Activated naive CD8-positive, alpha-beta T cell treated with anti-CD3 and anti-CD28 coated beads, Interleukin-2, amount 50 U/mL, for 24 hours (primary cell): ENCODE results near the gene PLAGL1.

Experiments used
- ATAC-seq: fragments of 150-1000 bp; cut with Tn5 transposase; one replicate; pipeline ENCODE4 v1.10.0; 2021
- DNase-seq: peaks from one replicate; pipeline ENCODE4 v3.0.0; 2021
- H3K27ac Mint-ChIP-seq: one replicate; pipeline ENCODE4 v1.8.0; 2021; ENCODE audit warnings: mild to moderate bottlenecking, mixed read lengths
- H3K27me3 Mint-ChIP-seq: one replicate; pipeline ENCODE4 v1.8.0; 2021; ENCODE audit warnings: mixed read lengths
- H3K36me3 Mint-ChIP-seq: one replicate; pipeline ENCODE4 v1.8.0; 2021; ENCODE audit warnings: low read depth, mixed read lengths
- H3K4me1 Mint-ChIP-seq: one replicate; pipeline ENCODE4 v1.8.0; 2021; ENCODE audit warnings: mixed read lengths
- H3K4me3 Mint-ChIP-seq: one replicate; pipeline ENCODE4 v1.8.0; 2021; ENCODE audit warnings: mild to moderate bottlenecking, moderate library complexity, mixed read lengths
- H3K9me3 Mint-ChIP-seq: one replicate; pipeline ENCODE4 v1.8.0; 2021; ENCODE audit warnings: mixed read lengths

PLAGL1 gene

DNA sequence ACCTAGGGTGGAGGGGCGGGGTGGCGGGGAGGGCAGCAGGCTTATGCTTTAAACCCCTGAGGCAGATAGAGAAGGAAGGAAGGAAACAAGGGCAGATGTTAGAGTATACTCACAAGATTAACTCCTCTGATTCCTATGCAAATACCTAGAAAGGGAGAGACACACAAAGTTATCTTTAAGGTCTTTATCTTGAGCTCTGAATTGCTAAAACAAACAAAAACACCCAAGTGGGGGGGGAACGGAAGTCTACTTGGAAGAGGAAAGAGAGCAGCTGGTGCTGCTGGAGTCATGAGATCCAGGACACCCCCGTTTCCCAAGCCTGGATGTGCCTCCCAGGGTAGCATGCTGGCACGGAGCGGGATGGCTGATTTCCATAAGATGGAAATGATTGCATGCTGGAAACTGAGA lies 43.4 kb downstream of the PLAGL1 start:
- Mint-ChIP-seq H3K4me3 (no peak overlapping the region), H3K4me1 (no peaks in the 10 kb centered on the region), H3K27ac (no peak overlapping the region), H3K27me3 (no peaks in the 10 kb centered on the region), H3K36me3 (peaks cover 7% of the 10 kb centered on the region), H3K9me3 (no peaks in the 10 kb centered on the region)
- ATAC-seq (no peak), DNase-seq (no peak)

DNA sequence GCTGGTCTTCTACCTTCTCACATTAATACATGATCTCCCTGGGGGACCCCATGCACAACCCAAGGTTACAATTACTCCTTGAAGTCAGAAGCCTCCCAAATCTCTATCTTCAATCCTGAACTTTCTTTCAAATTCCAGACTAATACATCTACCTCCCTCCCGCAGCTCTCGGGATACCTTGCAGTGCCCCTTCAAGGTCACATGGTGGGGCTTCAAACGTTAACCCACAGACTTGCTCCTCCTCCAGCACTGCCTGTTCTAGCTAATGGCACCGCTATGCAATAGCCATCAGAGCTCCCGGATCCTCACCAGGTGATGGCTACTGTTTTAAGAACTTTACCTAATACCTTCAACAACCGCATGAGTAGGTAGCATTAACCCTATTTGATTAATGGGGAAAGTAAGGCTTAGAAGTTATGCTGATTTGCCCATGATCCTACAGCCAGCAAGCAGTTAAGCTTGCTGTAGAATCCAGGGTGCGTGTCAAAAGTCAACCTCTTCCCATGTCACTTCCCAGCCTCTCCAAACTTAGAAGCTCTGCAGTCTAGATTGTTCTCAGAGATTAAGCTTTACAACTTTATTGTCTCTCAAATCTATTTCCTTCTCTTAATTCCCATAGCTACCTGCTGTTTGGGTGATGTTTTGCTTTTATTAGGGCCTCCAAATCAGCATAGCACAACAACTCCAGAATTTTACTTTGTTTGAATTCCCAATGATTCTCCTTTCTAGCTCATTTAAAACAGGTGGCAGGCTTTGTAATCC lies 44.7 kb downstream of the PLAGL1 start:
- ATAC-seq (no peak), DNase-seq (no peak)
- Mint-ChIP-seq H3K27me3 (no peaks in the 10 kb centered on the region), H3K36me3 (peaks cover 7% of the 10 kb centered on the region), H3K9me3 (no peaks in the 10 kb centered on the region), H3K4me1 (no peaks in the 10 kb centered on the region), H3K4me3 (no peak overlapping the region), H3K27ac (no peak overlapping the region)

DNA sequence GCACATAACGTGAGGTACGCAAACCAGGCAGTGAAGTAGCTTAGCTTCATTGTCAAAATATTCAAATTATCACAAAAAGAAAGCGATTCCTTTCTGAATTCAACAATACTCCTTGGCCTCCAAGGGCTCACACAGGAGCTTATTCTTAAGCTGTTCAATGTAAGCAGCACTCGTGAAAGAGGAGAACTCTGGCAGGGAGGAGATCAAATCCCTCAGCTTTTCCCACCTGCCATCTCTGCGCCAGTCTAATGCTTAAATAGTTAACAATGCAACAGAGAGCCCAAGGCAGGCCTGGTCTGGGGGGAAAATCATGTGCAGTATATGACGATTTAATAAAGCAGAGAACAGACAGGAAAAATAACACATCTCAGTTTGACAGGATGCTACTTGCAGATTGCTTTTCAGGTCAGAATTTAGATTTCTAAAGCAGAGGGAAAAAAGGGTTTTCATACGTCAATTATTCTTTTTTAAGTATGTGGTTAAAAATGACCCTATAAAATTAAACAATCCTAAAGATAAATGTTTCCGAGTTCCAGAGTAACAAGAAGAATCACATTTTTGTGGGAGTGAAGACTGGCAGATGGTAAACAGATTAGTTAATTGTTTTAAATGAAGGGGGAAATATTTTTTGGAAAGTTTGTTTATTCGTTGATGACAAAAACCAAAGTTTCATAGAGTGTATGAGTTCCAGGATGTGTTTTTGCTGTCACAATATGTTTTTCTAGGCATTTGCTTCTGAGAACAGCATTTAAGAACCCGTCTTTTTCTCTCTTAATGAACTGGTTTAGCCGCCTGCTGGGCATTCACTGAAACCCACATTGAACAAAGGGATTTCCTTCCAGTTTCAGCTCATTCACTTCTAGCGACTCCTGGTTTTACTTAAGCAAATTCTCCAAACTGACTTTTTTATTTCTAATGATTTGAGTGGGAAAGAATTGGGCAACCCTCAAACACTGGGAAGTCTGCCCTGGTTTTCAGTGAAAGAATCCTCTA lies 45.9 kb downstream of the PLAGL1 start:
- H3K36me3 Mint-ChIP-seq: peaks cover 7% of the 10 kb centered on the region
- H3K27me3 Mint-ChIP-seq: no peaks in the 10 kb centered on the region
- H3K9me3 Mint-ChIP-seq: no peaks in the 10 kb centered on the region
- no peak overlapping the region for H3K4me3 Mint-ChIP-seq
- no peaks in the 10 kb centered on the region for H3K4me1 Mint-ChIP-seq
- no peak overlapping the region for H3K27ac Mint-ChIP-seq
- ATAC-seq (no peak), DNase-seq (no peak)

DNA sequence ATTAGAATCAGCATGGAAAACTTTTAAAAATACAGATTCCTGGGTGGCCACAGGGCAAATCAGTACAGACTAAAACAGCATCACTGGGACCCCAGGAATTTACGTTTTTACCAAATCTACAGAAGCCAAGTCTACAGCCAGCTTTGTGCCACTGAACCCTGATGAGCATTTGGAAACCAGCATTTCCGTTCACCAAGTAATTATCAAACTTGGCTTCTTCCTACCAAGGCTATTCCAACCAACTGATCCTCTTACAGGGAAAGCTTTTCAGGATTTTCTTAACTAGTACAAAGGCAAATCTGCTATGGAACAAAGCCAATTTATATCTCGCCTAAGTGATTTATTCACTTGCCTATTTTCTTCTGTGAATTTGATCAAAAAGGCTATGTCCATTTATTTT lies 47.0 kb downstream of the PLAGL1 start:
- H3K4me1 Mint-ChIP-seq: no peaks in the 10 kb centered on the region
- DNase-seq (no peak), ATAC-seq (no peak)
- H3K4me3 Mint-ChIP-seq: no peak overlapping the region
- H3K36me3 Mint-ChIP-seq: peaks cover 3% of the 10 kb centered on the region
- H3K27ac Mint-ChIP-seq: no peak overlapping the region
- H3K9me3 Mint-ChIP-seq: no peaks in the 10 kb centered on the region
- H3K27me3 Mint-ChIP-seq: no peaks in the 10 kb centered on the region

DNA sequence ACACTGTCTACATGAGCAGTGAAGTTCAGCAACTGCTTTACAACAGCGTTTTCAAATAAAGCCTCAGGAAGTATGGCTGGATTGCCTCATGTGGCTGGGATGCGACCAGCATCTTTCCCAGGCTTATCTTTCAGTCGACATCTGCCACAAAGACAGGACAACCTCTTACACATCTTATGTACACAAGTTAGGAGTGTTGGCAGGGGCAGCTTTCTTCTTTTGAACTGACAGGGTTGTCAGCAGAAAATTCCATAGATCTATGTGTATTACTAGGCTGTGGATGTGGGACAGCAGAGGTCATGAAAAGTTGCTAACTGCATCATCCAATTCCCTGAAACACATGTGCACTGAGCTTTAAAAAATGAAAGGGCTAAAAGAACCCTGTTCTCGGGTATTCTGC lies 48.1 kb downstream of the PLAGL1 start:
- no peak overlapping the region for H3K27ac Mint-ChIP-seq
- no peak for DNase-seq
- no peaks in the 10 kb centered on the region for H3K36me3 Mint-ChIP-seq
- H3K4me3 Mint-ChIP-seq: no peak overlapping the region
- no peaks in the 10 kb centered on the region for H3K4me1 Mint-ChIP-seq
- ATAC-seq: no peak
- no peaks in the 10 kb centered on the region for H3K9me3 Mint-ChIP-seq
- no peaks in the 10 kb centered on the region for H3K27me3 Mint-ChIP-seq

DNA sequence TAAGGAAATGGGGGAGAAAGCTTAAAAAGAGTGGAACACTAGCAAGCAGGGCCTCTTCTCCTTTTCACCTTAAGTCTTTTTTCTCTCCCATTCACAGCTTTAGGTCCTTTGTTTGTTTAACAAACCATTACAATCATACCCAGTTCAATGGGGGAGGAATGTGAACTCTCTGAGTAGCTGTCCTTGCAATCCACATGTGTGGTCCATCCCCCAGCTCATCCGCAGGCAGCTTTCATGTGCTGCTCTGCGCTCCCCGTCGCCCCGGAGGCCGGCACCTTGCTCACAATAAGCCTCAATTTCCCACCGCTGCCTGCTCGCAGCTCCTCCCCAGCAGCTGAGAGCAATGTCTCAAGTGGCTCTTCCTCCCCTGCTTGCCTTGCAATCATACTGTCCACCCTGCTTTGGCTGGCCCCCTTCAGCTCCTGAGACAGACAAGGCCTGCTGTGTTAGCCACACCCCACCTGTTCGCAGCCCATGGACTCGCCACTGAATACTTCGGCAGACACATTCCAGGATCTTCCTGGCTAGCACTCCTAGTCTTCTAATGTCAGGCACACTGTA lies 49.1 kb downstream of the PLAGL1 start:
- Mint-ChIP-seq H3K36me3 (no peaks in the 10 kb centered on the region), H3K4me3 (no peak overlapping the region), H3K9me3 (no peaks in the 10 kb centered on the region), H3K4me1 (no peaks in the 10 kb centered on the region), H3K27me3 (no peaks in the 10 kb centered on the region), H3K27ac (no peak overlapping the region)
- ATAC-seq (no peak), DNase-seq (no peak)

DNA sequence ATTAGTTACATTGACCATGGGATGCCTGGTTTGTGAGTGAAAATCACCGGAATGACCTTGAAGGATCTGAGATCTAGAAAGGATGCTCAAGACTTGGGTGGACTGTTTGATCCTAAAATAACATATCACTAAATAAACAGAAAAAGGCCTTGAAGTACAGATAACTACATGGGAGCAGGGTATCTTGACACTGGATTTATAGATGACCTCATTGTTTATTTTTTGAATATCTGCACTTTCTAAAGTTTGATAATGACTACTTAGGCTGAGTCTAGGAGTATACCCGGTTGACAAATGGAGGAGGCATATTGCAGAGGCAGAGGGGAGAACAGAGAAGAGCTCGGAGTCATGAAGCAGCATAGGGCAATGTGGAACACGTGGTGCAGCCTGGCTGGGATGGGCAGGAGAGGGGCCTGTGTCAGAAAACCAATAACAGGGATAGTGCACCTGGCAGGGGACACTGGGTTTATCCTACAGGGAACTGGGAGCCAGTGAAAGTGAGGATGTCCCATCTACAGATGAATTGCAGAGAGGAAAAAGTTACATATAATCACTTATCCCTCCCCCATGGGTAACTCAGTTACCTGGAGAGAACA lies 50.3 kb downstream of the PLAGL1 start:
- ATAC-seq: no peak
- no peaks in the 10 kb centered on the region for H3K4me1 Mint-ChIP-seq
- H3K4me3 Mint-ChIP-seq: no peak overlapping the region
- H3K27me3 Mint-ChIP-seq: no peaks in the 10 kb centered on the region
- DNase-seq: no peak
- no peaks in the 10 kb centered on the region for H3K9me3 Mint-ChIP-seq
- H3K27ac Mint-ChIP-seq: no peak overlapping the region
- H3K36me3 Mint-ChIP-seq: no peaks in the 10 kb centered on the region

DNA sequence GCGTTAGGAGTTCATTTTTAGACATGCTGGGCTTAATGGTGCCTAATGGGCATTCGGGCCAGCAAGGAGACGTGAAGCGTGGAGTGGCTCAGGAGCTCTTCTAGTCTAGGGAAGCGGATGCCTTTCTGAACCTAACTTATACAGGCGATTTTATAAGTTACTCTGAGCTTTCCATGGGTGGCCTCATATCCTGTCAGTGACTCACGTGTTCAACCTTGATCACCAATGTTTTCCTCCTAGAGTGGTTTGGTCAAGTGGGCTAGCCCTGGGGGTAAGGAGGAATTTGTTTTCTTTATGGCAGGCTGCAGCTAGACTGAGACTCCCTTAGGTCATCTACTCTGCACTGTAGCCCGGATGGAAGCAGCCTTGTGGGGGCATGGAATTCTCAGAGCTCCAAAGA lies 52.1 kb downstream of the PLAGL1 start:
- H3K27ac Mint-ChIP-seq: no peak overlapping the region
- no peaks in the 10 kb centered on the region for H3K9me3 Mint-ChIP-seq

DNA sequence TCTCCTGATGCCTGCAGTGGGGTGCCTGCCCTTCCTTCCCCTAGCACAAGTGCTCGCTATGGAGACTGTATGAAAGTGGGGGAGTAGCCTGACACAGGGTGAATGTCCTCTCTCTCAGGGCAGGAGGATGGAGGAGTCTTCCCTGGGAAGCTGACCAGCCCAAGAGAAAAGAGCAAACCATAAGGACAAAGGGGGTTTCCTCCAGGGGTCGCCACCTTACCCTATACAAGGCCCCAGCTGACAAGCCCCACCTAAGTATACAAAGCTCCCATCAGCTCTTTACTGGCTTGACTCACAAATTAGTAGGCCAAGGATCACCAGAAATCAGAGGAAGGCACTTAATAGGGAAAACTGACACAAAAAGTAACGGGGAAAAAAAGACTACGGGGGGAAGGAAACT lies 54.1 kb downstream of the PLAGL1 start:
- Mint-ChIP-seq H3K36me3 (no peaks in the 10 kb centered on the region), H3K27ac (no peak overlapping the region), H3K4me1 (no peaks in the 10 kb centered on the region), H3K9me3 (no peaks in the 10 kb centered on the region), H3K4me3 (no peak overlapping the region), H3K27me3 (no peaks in the 10 kb centered on the region)
- ATAC-seq (no peak), DNase-seq (no peak)

More for the DNA sequence above, 52.1 kb downstream of the PLAGL1 start:
- Mint-ChIP-seq H3K27me3 (no peaks in the 10 kb centered on the region), H3K4me3 (no peak overlapping the region), H3K36me3 (no peaks in the 10 kb centered on the region), H3K4me1 (no peaks in the 10 kb centered on the region)
- ATAC-seq (no peak), DNase-seq (no peak)

DNA sequence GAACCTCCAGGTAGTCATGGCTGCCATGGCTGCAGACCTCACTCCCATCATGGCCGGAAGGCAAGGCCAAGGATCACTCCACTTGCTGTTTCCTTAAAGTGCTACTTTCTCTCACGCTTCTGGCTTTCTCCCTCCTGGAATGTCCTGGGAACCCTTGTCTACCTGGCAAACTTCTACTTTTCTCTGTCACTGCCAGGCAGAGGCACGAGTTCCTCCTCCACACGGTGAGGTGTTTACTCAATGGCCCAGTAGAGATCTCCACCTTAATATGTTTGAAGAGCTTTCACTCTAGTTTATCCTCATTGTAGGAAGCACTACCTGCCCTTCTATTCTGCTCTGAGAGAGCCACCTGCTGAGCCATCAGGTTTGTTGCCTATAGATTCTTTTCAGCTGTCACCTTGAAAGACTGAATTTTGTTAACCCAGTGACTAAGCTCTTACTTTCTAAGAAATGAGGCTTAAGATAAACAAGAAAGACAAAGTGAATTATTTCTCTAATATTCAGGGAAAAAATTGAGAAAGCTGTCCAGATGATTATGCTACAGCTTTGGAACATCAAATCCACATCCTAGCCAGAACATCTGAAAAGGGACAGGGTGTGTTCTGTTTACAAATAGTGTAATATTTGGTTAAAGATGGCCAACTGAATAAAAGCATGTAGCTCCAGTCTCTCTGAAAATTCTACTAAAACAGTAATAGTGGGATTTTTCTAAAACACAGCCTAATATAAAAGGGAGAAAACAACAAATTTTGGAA lies 54.9 kb downstream of the PLAGL1 start:
- ATAC-seq: no peak
- Mint-ChIP-seq H3K9me3 (no peaks in the 10 kb centered on the region), H3K27ac (no peak overlapping the region), H3K27me3 (no peaks in the 10 kb centered on the region), H3K36me3 (peaks cover 3% of the 10 kb centered on the region), H3K4me3 (no peak overlapping the region), H3K4me1 (no peaks in the 10 kb centered on the region)
- DNase-seq: no peak

DNA sequence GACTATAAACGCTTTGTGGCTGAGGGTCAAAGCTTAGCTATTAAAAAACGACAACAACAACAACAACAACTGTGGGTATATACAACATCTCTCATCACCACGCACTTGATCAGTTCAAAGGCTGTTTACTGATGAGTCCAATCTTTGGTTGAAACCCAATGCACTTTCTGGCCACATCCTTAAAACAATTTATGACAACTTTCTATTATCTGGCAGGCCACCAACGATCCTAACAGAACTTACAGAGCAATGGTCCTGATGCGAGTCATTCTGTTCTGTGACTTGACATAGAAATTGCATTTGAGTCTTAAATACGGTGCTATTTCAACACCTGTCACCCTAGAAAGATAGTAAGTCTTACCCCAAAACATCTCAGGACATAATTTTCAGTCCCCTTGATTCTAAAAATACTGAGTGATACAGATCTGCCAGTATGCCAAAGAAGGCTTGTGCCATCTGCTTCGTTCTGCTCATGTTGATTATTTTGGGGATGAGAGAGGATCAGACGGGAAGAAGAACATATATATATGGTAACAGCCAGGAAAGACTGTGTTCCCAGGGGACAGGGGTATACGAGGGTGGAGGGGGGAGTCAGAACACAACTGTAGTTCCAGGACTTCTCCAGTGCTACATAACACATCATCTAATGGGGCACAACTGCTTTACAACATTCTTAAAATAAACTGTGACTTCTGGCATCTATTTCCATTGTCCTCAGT lies 55.8 kb downstream of the PLAGL1 start:
- no peaks in the 10 kb centered on the region for H3K27me3 Mint-ChIP-seq
- no peaks in the 10 kb centered on the region for H3K4me1 Mint-ChIP-seq
- DNase-seq: no peak
- H3K36me3 Mint-ChIP-seq: peaks cover 7% of the 10 kb centered on the region
- no peaks in the 10 kb centered on the region for H3K9me3 Mint-ChIP-seq
- ATAC-seq: no peak
- H3K4me3 Mint-ChIP-seq: no peak overlapping the region
- H3K27ac Mint-ChIP-seq: no peak overlapping the region

DNA sequence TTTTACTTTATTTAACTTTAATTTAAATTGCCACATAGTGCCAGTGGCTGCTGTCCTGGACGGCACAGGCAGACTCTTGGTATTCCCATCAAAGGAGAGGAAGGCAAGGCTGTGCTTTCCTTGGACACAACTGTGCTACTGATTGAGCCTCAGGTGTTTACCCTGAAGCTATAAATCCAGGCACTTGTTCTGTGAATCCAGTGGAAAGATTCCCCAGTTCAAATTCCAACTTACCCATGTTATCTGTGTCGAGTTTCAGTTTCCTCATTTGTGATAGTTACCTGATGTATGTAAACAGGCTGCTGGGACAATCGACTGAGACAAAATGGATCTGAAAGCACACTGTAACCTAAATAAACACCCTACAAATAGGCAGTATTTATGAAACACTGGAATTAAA lies 57.2 kb downstream of the PLAGL1 start:
- Mint-ChIP-seq H3K36me3 (peaks cover 9% of the 10 kb centered on the region), H3K27ac (no peak overlapping the region), H3K27me3 (no peaks in the 10 kb centered on the region), H3K9me3 (no peaks in the 10 kb centered on the region), H3K4me3 (no peak overlapping the region), H3K4me1 (no peaks in the 10 kb centered on the region)
- no peak for DNase-seq
- ATAC-seq: no peak

DNA sequence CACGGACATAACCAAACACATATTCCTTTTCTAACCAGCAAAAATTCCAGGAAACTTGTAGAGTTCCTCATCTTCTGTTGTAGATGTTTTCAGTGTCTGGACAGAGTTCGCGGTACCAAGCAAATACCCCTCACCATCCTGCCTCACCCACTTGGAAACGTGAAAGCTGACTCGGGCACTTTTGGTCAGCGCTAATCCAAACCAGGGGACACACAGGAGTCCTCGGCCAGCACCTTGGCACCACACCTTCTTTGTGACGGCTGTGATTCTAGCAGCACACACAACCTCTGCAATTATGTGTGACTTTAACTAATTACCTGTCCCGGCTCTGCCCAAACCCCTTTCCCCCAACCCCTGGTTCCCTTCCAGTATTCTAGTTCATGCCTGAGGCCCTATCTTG lies 58.1 kb downstream of the PLAGL1 start:
- H3K9me3 Mint-ChIP-seq: no peaks in the 10 kb centered on the region
- H3K4me3 Mint-ChIP-seq: no peak overlapping the region
- no peak overlapping the region for H3K27ac Mint-ChIP-seq
- H3K36me3 Mint-ChIP-seq: peaks cover 9% of the 10 kb centered on the region
- DNase-seq (no peak), ATAC-seq (no peak)
- no peaks in the 10 kb centered on the region for H3K27me3 Mint-ChIP-seq
- H3K4me1 Mint-ChIP-seq: no peaks in the 10 kb centered on the region
